GM04503 (cell line): ENCODE measurements around the gene FEV.

Experiments
- DNase-seq: peaks from one replicate; pipeline ENCODE4 v3.0.0-alpha.2; 2012; ENCODE audit warnings: low read depth

Gene FEV

DNA sequence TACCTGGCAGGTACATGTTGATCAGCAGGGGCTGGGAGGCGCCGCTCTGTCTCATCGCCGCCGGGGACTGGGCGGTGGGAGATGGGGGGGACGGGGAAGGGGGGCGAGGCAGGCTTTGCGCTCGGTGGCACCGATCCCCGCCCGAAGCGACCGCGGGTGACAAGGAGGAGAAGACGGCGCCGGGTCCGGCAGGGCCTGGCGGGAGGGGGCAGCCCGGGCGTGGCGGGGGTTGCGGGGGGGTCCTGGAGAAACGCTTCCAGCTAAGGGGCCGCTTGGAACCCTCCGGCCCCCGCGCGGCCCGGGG lies at the start of gene FEV:
TSS of gene FEV (minus strand) at position 164 of the 304 bp plus-strand sequence. CDS start at position 55, 109 bp downstream.
- DNase-seq: no peak

- no peak for DNase-seq
These were observed 47.2 kb upstream of the FEV start for GRCh38 chr2:219032051-219032745.

- DNase-seq: no peak
These were observed 46.2 kb upstream of the FEV start for GRCh38 chr2:219031005-219031738.

DNA sequence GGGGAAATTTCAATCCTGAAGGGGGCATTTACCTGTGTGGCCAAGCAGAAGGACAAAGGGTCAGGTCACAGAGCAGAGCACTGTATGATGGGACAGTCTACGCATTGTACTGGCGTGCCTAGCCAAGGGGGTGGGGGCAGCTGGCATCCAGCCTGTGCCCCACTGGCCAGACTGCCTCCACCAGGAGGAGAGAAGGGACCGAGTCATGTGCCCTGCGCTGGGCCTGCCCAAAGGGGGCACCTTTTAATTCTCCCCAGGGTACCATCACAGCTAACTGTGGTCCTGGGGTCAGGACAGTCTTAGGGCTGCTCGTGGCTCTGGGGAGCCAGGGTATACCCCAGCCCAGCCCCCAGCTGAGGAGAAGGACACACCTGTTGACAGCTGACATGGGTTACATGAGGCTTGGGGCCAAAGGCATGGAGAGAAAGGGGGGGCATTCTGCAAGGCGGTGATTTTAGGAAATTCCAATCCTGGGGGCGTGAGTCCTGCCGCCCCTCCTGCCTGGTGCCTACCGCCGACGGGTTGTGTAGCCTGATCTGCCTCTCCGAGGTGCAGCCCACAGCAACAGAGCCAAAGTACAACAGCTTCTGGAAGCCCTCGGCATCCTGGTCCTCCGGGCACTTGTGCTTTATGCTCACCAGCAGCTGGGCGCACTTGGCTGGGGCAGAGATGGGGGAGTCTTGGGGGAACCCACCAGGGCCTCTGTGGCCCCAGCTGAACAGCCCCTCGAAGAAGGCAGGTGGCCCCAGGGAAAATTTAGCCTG lies 45.4 kb upstream of the FEV start:
- no peak for DNase-seq

GRCh38 chr2:219029829-219030165 lies 44.8 kb upstream of the FEV start:
- peak; percentile 7 for DNase-seq

DNA sequence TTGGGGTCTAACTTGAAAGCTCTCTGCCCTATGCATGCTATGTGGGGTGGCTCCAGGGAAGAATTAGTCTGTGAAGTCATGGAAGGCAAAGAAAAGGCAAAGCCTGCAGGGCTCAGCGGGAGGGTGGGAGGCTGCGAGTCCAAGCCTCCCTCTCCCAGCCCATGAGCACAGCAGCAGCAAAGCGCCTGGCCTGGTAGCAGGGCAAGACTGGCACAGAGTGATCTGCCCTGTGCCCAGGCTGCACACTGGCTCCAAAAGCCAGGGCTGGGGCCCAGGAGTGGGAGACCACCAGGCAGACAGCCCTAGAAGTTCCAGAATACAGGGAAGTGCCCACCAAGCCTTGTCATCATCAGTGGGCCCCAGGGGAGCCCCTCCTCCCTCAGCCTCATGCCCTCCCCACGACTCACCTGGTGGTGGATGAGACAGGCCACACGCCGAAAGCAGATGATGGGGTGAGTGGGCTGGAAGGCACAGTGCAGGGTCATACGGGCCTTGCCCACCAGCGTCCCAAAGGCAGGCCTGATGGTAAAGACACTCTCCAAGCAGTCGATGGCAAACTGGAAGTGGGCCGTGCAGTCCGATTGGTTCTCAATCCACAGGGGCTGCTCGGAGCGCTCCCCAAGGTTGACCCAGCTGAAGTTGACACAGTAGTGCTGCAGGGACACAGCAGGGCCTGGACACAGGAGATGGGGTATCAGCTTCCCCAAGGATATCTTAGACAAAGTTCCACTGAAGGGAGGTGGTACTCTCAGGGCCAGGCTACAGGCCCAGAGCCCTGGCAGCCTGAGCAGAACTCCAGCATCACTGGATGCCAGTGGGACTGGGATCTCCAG lies 44.2 kb upstream of the FEV start:
- DNase-seq: no peak

- DNase-seq: no peak
These were observed 43.2 kb upstream of the FEV start for GRCh38 chr2:219028141-219028540.

- no peak for DNase-seq
These were observed 42.6 kb upstream of the FEV start for GRCh38 chr2:219027511-219028055.

DNA sequence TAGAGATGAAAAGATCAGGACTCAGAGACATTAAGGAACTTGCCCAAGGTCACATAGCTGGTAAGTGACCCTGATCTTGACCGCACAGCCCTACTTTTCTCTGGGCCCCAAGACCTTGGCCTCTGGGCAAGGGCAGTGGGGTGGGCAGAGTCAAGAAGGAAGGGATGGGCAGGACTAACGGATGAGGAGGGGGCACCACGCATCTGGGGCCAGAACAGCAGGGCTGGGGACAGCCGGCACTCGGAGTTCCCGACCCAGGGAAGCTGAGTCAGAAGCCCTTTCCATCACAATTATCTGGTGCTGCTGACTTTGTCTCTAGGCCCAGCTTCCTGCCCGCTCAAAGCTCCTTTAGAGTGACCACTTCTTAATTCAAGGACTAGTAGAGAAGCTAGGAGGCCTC lies 42.0 kb upstream of the FEV start:
- no peak for DNase-seq

- DNase-seq: no peak
These were observed 40.9 kb upstream of the FEV start for GRCh38 chr2:219025637-219026585.

DNA sequence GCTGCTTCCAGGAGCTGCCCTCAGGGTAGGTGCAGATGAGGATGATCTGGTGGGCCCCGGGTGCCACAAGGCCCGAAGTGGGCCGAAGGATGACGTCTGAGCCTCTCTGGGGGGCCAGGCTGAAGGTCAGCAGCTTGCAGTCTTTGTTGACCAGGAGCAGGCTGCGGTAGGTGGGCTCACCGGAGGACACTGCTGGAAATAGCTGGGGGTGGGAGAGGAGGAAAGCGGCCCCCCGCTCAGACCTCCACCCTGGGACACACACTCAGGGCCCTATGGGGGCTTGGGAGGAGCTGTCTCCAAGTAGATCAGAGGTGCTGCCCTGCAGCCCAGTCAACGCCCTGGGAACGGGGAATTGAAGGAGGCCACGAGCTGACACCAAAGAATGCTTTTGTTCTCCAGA lies 39.1 kb upstream of the FEV start:
- no peak for DNase-seq

DNA sequence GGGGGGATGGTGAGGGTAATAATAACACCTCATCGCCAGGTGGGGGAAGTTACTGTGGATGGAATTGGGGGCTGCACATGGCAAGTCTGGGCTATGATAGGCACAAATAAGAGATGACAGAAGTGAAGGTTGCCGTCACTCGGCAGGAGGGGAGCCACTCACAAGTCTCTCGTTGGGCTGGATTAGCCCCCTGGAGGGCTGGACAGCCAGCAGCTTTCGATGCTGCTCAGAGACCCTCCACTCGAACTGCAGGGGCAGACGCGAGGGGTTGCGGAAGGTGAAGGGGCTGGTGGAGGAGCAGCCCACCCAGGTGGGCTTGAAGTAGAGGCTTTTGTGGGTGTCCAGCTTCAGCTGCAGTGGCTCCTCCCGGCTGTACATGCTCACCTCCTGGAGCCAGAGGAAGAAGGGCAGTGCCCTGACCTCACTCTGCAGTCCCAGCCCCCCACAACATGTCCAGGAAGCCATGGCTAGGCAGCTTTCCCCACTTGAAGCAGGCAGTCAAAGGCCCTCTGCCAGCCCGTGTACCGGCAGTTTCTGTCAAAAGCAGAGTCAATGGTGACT lies 38.1 kb upstream of the FEV start:
- DNase-seq: no peak

- no peak for DNase-seq
These were observed 37.6 kb upstream of the FEV start for GRCh38 chr2:219022616-219023015.

DNA sequence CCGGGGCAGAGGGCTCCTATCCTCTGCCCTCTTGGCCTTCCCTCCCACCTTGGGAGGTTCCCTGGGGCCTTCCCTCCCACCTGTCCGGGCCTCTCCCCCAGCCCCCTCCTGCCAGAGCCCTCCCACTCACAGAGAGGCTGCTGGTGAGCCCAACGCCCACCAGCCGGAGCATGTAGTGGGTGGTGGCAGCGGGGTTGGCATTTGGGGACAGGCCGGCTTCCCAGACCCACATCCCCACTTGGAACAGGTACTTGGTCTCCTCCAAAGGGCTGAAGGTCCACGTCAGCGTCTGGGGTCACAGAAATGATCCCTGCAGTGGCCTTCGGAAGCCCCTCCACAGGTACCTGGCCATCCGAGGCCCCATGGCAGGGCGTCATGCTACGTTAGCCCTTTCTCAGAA lies 37.1 kb upstream of the FEV start:
- DNase-seq: no peak

GRCh38 chr2:219021591-219021990 lies 36.6 kb upstream of the FEV start:
- DNase-seq: no peak

- DNase-seq: no peak
These were observed 35.8 kb upstream of the FEV start for GRCh38 chr2:219020604-219021365.

GRCh38 chr2:219019436-219019835 lies 34.5 kb upstream of the FEV start:
- no peak for DNase-seq

DNA sequence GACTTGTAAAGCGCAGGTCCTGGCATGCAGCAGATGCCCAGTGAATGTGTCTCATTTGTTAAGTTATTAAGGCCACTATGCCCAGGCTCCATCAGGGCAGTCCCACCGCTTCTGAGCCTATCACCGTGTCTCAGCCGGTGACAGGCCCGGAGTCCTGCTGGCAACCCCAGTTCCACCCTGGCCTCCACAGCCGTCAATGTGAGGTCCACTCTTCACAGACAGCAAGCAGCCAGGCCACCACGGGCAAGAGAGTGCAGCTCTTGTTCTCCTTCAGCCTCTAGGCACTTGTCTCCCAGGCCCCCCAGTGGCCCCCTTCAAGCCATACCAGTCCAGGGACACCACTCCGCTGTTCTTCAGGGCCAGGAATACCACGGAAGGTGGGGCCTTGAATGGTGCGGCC lies 33.7 kb upstream of the FEV start:
- no peak for DNase-seq

GRCh38 chr2:219018286-219018685 lies 33.3 kb upstream of the FEV start:
- DNase-seq: no peak
